IPS-15b (cell line): Measurements from ENCODE around the gene CLECL1.
"Not testable (repeated sequence)": the region's sequence is repeated elsewhere in the genome, so short reads cannot be mapped to it uniquely, and the experiment has no call there.

Experiments used
- H3K27me3 ChIP-seq: one replicate; pipeline ENCODE4 v1.6.1; 2013; ENCODE audit warnings: low read length; ENCODE audit not compliant: control insufficient read depth, insufficient read depth
- H3K36me3 ChIP-seq: one replicate; pipeline ENCODE4 v1.6.1; 2013; ENCODE audit warnings: low read length; ENCODE audit not compliant: control insufficient read depth, insufficient read depth
- H3K4me1 ChIP-seq: one replicate; pipeline ENCODE4 v1.6.1; 2013; ENCODE audit warnings: mild to moderate bottlenecking, low read length; ENCODE audit not compliant: control insufficient read depth, insufficient read depth
- H3K4me3 ChIP-seq: one replicate; pipeline ENCODE4 v1.5.1; 2013; ENCODE audit warnings: low read depth, low read length
- H3K9ac ChIP-seq: one replicate; pipeline ENCODE4 v1.6.1; 2013; ENCODE audit warnings: low read depth, mild to moderate bottlenecking, low read length
- H3K9me3 ChIP-seq: one replicate; pipeline ENCODE4 v1.6.1; 2013; ENCODE audit warnings: mild to moderate bottlenecking, low read length; ENCODE audit not compliant: control insufficient read depth, insufficient read depth

The CLECL1 gene

GRCh38 chr12:9682508-9682907 lies 50.4 kb downstream of the CLECL1 start:
- H3K4me1 ChIP-seq, H3K36me3 ChIP-seq, H3K9me3 ChIP-seq, H3K27me3 ChIP-seq, H3K4me3 ChIP-seq, H3K9ac ChIP-seq: not testable (repeated sequence)

- Histone ChIP-seq H3K27me3 (no peaks in the 10 kb centered on the region), H3K9ac (no peak overlapping the region), H3K36me3 (no peaks in the 10 kb centered on the region), H3K9me3 (no peaks in the 10 kb centered on the region), H3K4me3 (no peak overlapping the region), H3K4me1 (no peaks in the 10 kb centered on the region)
Measured at GRCh38 chr12:9674226-9674590, 58.7 kb downstream of the CLECL1 start.

DNA sequence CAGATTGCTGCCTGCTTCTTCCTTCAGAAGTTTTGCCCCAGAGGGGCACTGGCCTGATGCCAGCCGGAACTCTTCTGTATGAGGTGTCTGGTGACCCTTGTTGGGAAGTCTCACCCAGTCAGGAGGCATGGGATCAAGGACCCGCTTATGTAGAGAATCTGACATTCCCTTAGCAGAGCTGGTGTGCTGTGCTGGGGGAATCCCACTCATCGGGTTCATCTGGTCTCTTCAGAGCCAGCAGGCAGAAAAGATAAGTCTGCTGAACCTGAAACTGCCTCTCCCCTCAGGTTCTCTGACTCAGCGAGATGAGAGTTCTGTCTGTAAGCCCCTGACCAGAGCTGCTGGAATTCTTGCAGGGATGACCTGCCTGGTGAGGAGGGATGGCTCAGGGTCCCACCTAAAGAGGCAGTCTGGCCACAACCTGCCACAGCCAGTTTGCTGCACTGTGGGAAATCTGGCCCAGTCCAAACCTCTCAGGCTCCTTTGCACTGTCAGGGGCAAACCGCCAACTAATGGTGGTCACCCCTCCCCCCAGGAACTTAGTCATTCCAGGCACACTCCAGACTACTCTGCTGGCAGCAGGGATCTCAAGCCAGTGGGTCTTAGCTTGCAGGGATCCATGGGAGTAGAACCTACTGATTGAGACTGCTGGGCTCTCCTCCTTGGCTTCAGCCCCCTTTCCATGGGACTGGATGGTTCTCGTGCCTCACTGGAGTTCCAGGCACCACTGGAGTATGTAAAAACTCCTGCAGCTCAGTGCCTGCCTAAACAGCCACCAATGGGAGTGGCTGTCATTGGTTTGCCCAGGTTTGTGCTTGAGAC lies 59.3 kb downstream of the CLECL1 start:
- no peaks in the 10 kb centered on the region for H3K9me3 ChIP-seq
- no peaks in the 10 kb centered on the region for H3K36me3 ChIP-seq
- no peaks in the 10 kb centered on the region for H3K27me3 ChIP-seq
- no peak overlapping the region for H3K4me3 ChIP-seq
- no peaks in the 10 kb centered on the region for H3K4me1 ChIP-seq
- H3K9ac ChIP-seq = no peak overlapping the region
